Esophagus muscularis mucosa (tissue), 4 donors: ENCODE data around the gene AGBL1. TPM values are rescaled to one million over a fixed set of nuclear protein-coding genes. Genes with fewer than 3 reads are reported as not detected.

ENCODE experiments used
- DNase-seq: peaks from one replicate; pipeline ENCODE4 v3.0.0-alpha.2; 2017; ENCODE audit errors: extremely low spot score
- H3K27ac ChIP-seq, 4 donors: fragments of 200-600 bp; sonication (generic); replicated peaks in 1 of 4; 1 replicate in 3 of 4; 2 replicates in 1 of 4; pipeline ENCODE4 v1.5.1; 2016 to 2019; ENCODE audit warnings: mild to moderate bottlenecking in 1 of 4
- H3K27me3 ChIP-seq, 4 donors: fragments of 200-600 bp; sonication (generic); one replicate each; pipeline versions ENCODE4 v1.5.1 to v1.6.0; 2016 to 2019
- H3K36me3 ChIP-seq, 4 donors: fragments of 200-600 bp; sonication (generic); one replicate each; pipeline ENCODE4 v1.5.1; 2016 to 2019
- H3K4me1 ChIP-seq, 4 donors: fragments of 200-600 bp; sonication (generic); one replicate each; pipeline ENCODE4 v1.5.1; 2016 to 2019
- H3K4me3 ChIP-seq, 4 donors: fragments of 200-600 bp; sonication (generic); 1 replicate in 2 of 4; 2 replicates in 2 of 4; pipeline ENCODE4 v1.5.1; 2016 to 2019; ENCODE audit warnings: mild to moderate bottlenecking in 4 of 4, moderate library complexity in 1 of 4
- H3K9me3 ChIP-seq, 4 donors: fragments of 200-600 bp; sonication (generic); 1 replicate in 3 of 4; 2 replicates in 1 of 4; pipeline ENCODE4 v1.5.1; 2016 to 2019
- EP300 ChIP-seq: sonication (generic); formaldehyde crosslinking; IDR thresholded peaks from one replicate; pipeline ENCODE4 v1.6.1; 2017; ENCODE audit warnings: antibody characterized with exemption
- POLR2A ChIP-seq: fragments of 450-650 bp; IDR thresholded peaks from one replicate; pipeline ENCODE4 v1.6.1; 2017; ENCODE audit warnings: antibody characterized with exemption, moderate library complexity, mild to moderate bottlenecking, low read depth
- POLR2AphosphoS5 ChIP-seq, 2 donors: sonication (generic); formaldehyde crosslinking; IDR thresholded peaks; one replicate each; pipeline ENCODE4 v1.6.1; 2017; ENCODE audit warnings: antibody characterized with exemption in 2 of 2
- WGBS: methylation state at CpG from one replicate; pipeline ENCODE4 v1.1.5; 2018; 5-methylcytosine and 5-hydroxymethylcytosine counted together
- intact Hi-C: fragments of 100-400 bp; cut with DNase I; formaldehyde crosslinking; loops from one replicate; pipeline ENCODE4 v1.15.1; 2023
- total RNA-seq, 4 donors: library from RNA; depleted of rRNA; stranded (reverse); fragments of >200 nt; gene quantifications; one replicate each; pipeline versions ENCODE4 v1.1.0 to v1.2.1, GENCODE V29; 2016
- TF ChIP-seq, protein P1 (sequence below), 3 experiments: fragments of 200-600 bp in 2 of 3; fragments of 450-650 bp in 1 of 3; sonication (generic) in 2 of 3; IDR thresholded peaks; one replicate each; pipeline ENCODE4 v1.5.1; 2017 to 2019; ENCODE audit warnings: antibody characterized with exemption in 3 of 3, mild to moderate bottlenecking in 2 of 3, moderate library complexity in 1 of 3

The AGBL1 gene
- total RNA-seq, 4 donors from 2014 or later = 0.06 TPM; not detected in 3

DNA sequence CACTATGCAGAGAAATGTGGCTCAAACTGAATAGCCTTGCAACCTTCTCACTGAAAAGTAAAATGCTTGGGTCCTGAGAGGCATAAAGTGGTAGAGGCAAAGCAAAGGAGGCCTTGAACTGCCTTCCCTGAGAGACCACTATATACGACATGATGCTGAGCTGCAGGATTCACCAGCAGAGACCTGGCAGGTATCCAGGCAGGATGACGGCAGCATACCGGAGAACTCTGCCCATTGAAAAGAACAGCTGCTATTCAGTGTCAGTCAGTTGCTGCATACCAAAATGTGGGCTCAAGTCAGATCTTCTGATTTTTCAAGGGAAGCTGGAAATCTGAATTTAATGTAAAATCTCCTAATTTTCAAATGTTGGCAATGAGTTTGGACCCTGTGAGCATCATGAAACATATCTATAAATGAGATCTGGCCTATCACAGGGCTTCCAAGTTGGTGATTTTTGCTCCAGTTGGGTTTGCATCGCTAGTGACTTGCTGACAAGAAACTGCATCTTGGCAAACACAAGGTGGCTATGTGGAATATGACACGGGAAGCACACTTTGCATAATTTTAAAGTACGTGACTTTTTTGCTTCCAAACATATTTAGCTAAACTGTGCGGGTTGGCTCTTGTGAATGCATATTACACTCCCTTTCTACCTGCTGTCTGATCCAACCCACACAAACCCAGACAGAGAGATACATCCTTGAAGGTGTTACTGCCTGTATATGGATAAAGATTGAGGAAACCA lies 529.0 kb downstream of the AGBL1 start:
- H3K36me3 ChIP-seq = no peaks in the 10 kb centered on the region
- H3K4me1 ChIP-seq = no peaks in the 10 kb centered on the region
- DNase-seq = no peak
- intact Hi-C loops = no loop called here
- no peak for TF ChIP-seq POLR2AphosphoS5 (IDR thresholded peaks at IDR 0.05)
- 81% methylated on average over 6 of the region's 7 CpGs for WGBS
- H3K27ac ChIP-seq = no peak overlapping the region
- no peaks in the 10 kb centered on the region for H3K9me3 ChIP-seq
- no peaks in the 10 kb centered on the region for H3K27me3 ChIP-seq
- no peak overlapping the region for H3K4me3 ChIP-seq

DNA sequence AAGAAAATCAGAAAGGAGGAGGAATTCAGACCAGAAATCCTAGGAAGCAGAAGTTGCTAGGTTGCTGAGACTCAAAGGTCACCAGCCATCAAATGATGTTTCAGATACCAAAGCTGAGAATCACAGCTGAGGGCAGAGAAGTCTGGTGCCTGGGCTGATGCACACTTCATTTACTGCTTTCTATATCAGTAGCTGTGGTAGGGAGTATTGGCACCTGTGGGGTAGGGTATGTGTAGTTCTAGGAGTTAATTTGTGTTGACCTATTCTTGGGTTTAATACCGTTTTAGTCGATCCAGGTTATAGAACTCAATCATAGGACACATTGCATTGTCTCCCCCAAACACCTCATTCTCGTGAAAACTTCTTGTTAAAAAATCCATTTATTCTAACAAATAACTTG lies 529.6 kb downstream of the AGBL1 start:
- Histone ChIP-seq H3K4me3 (no peak overlapping the region), H3K9me3 (no peaks in the 10 kb centered on the region), H3K4me1 (no peaks in the 10 kb centered on the region), H3K27ac (no peak overlapping the region), H3K27me3 (no peaks in the 10 kb centered on the region), H3K36me3 (no peaks in the 10 kb centered on the region)
- intact Hi-C loops = no loop called here
- WGBS = 85% methylated on average over 3 of the region's 3 CpGs
- no peak for DNase-seq
- TF ChIP-seq POLR2A (no peak), POLR2AphosphoS5 (IDR thresholded peaks at IDR 0.05) (no peak), EP300 (no peak)
- TF ChIP-seq, protein P1, sequence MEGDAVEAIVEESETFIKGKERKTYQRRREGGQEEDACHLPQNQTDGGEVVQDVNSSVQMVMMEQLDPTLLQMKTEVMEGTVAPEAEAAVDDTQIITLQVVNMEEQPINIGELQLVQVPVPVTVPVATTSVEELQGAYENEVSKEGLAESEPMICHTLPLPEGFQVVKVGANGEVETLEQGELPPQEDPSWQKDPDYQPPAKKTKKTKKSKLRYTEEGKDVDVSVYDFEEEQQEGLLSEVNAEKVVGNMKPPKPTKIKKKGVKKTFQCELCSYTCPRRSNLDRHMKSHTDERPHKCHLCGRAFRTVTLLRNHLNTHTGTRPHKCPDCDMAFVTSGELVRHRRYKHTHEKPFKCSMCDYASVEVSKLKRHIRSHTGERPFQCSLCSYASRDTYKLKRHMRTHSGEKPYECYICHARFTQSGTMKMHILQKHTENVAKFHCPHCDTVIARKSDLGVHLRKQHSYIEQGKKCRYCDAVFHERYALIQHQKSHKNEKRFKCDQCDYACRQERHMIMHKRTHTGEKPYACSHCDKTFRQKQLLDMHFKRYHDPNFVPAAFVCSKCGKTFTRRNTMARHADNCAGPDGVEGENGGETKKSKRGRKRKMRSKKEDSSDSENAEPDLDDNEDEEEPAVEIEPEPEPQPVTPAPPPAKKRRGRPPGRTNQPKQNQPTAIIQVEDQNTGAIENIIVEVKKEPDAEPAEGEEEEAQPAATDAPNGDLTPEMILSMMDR (IDR thresholded peaks at IDR 0.05) = no peak

DNA sequence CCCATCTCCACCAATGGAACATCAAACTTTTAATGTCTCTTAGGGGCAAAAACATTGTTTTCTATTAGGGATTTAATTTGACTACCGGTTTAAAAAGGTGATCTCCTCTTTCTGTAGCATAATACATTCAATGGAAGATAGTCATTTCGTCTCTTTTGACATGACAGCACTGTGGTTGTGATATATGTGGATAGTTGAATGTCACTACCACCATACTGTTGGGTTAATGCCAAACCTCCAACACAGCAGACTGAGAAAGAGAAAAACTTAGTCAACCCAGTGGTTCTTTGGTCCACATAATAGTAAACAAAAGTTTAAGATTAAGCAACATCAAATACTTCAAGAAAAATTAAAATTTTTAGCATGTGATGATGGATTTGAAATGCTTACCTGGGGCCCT lies 530.4 kb downstream of the AGBL1 start:
- H3K4me3 ChIP-seq = no peak overlapping the region
- H3K27me3 ChIP-seq = no peaks in the 10 kb centered on the region
- DNase-seq = no peak
- TF ChIP-seq EP300 = no peak
- TF ChIP-seq, protein P1 (IDR thresholded peaks at IDR 0.05) = no peak
- TF ChIP-seq POLR2AphosphoS5 (IDR thresholded peaks at IDR 0.05) = no peak
- no peak for TF ChIP-seq POLR2A
- intact Hi-C loops = no loop called here
- 90% methylated on average over 2 of the region's 2 CpGs for WGBS
- no peaks in the 10 kb centered on the region for H3K4me1 ChIP-seq
- no peaks in the 10 kb centered on the region for H3K36me3 ChIP-seq
- no peaks in the 10 kb centered on the region for H3K9me3 ChIP-seq
- H3K27ac ChIP-seq = no peak overlapping the region

DNA sequence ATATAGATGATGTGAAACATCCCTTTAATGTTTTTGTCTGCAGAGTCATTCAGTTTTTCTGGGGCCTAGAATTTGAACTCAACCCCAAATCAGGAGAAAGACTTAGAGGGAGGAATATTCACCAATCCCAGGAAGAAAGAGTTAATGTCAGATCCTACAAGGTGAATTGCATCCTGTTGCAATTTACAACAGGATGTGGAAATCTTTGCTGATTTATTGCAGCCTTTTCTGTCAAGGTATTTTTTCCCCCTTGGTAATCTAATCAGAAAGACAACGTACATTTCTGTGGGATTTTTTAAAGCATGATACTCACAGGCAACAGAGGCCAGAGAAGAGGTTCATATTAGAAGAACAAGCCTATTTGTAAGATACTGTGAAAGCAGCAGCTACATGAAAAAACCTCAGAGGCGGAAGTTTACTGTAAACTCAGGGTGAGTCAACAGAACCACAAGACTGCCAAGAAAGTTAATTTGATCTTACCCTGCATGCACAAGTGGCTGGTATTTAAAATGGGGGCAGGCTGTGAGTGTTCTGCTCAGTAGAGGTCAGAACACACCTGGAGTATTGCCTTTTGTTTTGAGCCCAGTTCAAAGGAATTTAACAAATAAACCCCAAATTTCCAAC lies 531.9 kb downstream of the AGBL1 start:
- no peak for TF ChIP-seq EP300
- no peak for TF ChIP-seq POLR2AphosphoS5 (IDR thresholded peaks at IDR 0.05)
- TF ChIP-seq POLR2A = no peak
- TF ChIP-seq, protein P1 (IDR thresholded peaks at IDR 0.05) = no peak
- H3K27me3 ChIP-seq = no peaks in the 10 kb centered on the region
- no peak for DNase-seq
- no peak overlapping the region for H3K27ac ChIP-seq
- intact Hi-C loops = no loop called here
- H3K9me3 ChIP-seq = no peaks in the 10 kb centered on the region
- H3K4me3 ChIP-seq = no peak overlapping the region
- no peaks in the 10 kb centered on the region for H3K36me3 ChIP-seq
- WGBS = 84% methylated on average over 2 of the region's 2 CpGs
- H3K4me1 ChIP-seq = no peaks in the 10 kb centered on the region

DNA sequence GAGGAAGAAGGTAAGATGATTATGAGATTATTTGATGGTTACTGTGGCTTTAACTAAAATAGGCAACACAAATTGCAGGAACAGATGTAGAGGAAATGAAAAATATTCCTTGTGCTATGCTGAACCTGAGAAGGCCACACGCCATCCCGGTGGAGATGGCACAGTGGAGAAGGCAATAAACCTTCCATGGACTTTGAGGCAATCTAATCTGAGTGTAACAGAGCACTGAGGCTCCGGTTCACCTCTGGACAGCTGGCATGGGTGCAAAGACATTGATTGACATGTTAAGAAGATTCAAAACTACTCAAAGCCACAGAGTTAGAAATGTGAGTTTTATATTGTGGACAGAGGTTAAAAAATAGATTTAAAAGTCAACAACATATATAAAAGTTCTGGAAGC lies 535.7 kb downstream of the AGBL1 start:
- no peak for DNase-seq
- peaks cover 0 to 3% (median under 1%) of the 10 kb centered on the region in 4 donors for H3K4me1 ChIP-seq
- H3K27me3 ChIP-seq = no peaks in the 10 kb centered on the region
- no peak for TF ChIP-seq POLR2A
- no peaks in the 10 kb centered on the region for H3K36me3 ChIP-seq
- H3K9me3 ChIP-seq = no peaks in the 10 kb centered on the region
- WGBS = 97% methylated on average over 3 of the region's 3 CpGs
- intact Hi-C loops = no loop called here
- H3K27ac ChIP-seq = no peak overlapping the region
- H3K4me3 ChIP-seq = no peak overlapping the region
